ENCODE measurements around the gene NLRP1. TPM values are rescaled to one million over a fixed set of nuclear protein-coding genes. Genes with fewer than 3 reads are reported as not detected.

The NLRP1 gene
- total RNA-seq, 1 donor from 2014 or later, result 29.3 TPM

- Histone ChIP-seq H3K27ac (no peak overlapping the region), H4K20me1 (ENCODE audit: low read depth) (no peaks in the 10 kb centered on the region), H3K79me2 (ENCODE audit: low read depth) (no peaks in the 10 kb centered on the region), H3K9me3 (ENCODE audit: low read depth) (no peaks in the 10 kb centered on the region), H3K4me3 (no peak overlapping the region), H3K4me2 (no peak overlapping the region), H3K9ac (no peak overlapping the region), H3K27me3 (no peaks in the 10 kb centered on the region), H2AFZ (replicated peaks) (no peak overlapping the region), H3F3A (ENCODE audit: low read depth) (no peaks in the 10 kb centered on the region), H3K4me1 (no peaks in the 10 kb centered on the region), H3K36me3 (no peaks in the 10 kb centered on the region)
- H3K27ac Mint-ChIP-seq, result peak overlapping the region; percentile 91
- H3K4me1 Mint-ChIP-seq, result peaks cover 14% of the 10 kb centered on the region
- no peaks in the 10 kb centered on the region for H3K27me3 Mint-ChIP-seq (ENCODE audit: insufficient read depth, low read depth)
- no peak overlapping the region for H3K4me3 Mint-ChIP-seq
- no peak for TF ChIP-seq EZH2phosphoT487 (IDR thresholded peaks at IDR 0.05)
- no peak for TF ChIP-seq EZH2 (IDR thresholded peaks at IDR 0.05)
- no peak for TF ChIP-seq CTCF (IDR thresholded peaks at IDR 0.05)
- H3K36me3 Mint-ChIP-seq, result no peaks in the 10 kb centered on the region
- H3K9me3 Mint-ChIP-seq, result no peaks in the 10 kb centered on the region
- DNase-seq (ENCODE audit: low spot score), result no peak
Observed at GRCh38 chr17:5533486-5534315, 50.6 kb downstream of the NLRP1 start.

- H3K4me3 ChIP-seq, result no peak overlapping the region
- no peaks in the 10 kb centered on the region for H3K9me3 ChIP-seq (ENCODE audit: low read depth)
- no peaks in the 10 kb centered on the region for H3K27me3 ChIP-seq
- no peak overlapping the region for H3K9ac ChIP-seq
- no peaks in the 10 kb centered on the region for H3K36me3 Mint-ChIP-seq
- no peak for TF ChIP-seq CTCF (IDR thresholded peaks at IDR 0.05)
- TF ChIP-seq EZH2phosphoT487 (IDR thresholded peaks at IDR 0.05), result no peak
- no peak for TF ChIP-seq EZH2 (IDR thresholded peaks at IDR 0.05)
- H3K27me3 Mint-ChIP-seq (ENCODE audit: insufficient read depth, low read depth), result no peaks in the 10 kb centered on the region
- no peak overlapping the region for H2AFZ ChIP-seq (replicated peaks)
- H3K27ac ChIP-seq, result no peak overlapping the region
- H3K27ac Mint-ChIP-seq, result no peak overlapping the region
- H3K4me1 Mint-ChIP-seq, result peaks cover 23% of the 10 kb centered on the region
- H4K20me1 ChIP-seq (ENCODE audit: low read depth), result no peaks in the 10 kb centered on the region
- no peaks in the 10 kb centered on the region for H3F3A ChIP-seq (ENCODE audit: low read depth)
- no peak for DNase-seq (ENCODE audit: low spot score)
- H3K4me3 Mint-ChIP-seq, result no peak overlapping the region
- H3K9me3 Mint-ChIP-seq, result no peaks in the 10 kb centered on the region
- H3K4me2 ChIP-seq, result no peak overlapping the region
- H3K4me1 ChIP-seq, result no peaks in the 10 kb centered on the region
- H3K79me2 ChIP-seq (ENCODE audit: low read depth), result no peaks in the 10 kb centered on the region
- H3K36me3 ChIP-seq, result no peaks in the 10 kb centered on the region
Observed at GRCh38 chr17:5532581-5532980, 51.7 kb downstream of the NLRP1 start.

- no peak overlapping the region for H3K27ac Mint-ChIP-seq
- TF ChIP-seq EZH2phosphoT487 (IDR thresholded peaks at IDR 0.05), result no peak
- no peak for TF ChIP-seq CTCF (IDR thresholded peaks at IDR 0.05)
- TF ChIP-seq EZH2 (IDR thresholded peaks at IDR 0.05), result no peak
- peaks cover 38% of the 10 kb centered on the region for H3K4me1 Mint-ChIP-seq
- no peaks in the 10 kb centered on the region for H4K20me1 ChIP-seq (ENCODE audit: low read depth)
- peaks cover 2% of the 10 kb centered on the region for H3K27me3 Mint-ChIP-seq (ENCODE audit: insufficient read depth, low read depth)
- H3K4me1 ChIP-seq, result no peaks in the 10 kb centered on the region
- no peaks in the 10 kb centered on the region for H3K36me3 Mint-ChIP-seq
- no peaks in the 10 kb centered on the region for H3K36me3 ChIP-seq
- no peaks in the 10 kb centered on the region for H3K27me3 ChIP-seq
- no peak overlapping the region for H3K4me3 ChIP-seq
- no peaks in the 10 kb centered on the region for H3F3A ChIP-seq (ENCODE audit: low read depth)
- H3K9me3 ChIP-seq (ENCODE audit: low read depth), result no peaks in the 10 kb centered on the region
- H2AFZ ChIP-seq (replicated peaks), result no peak overlapping the region
- DNase-seq (ENCODE audit: low spot score), result no peak
- H3K9me3 Mint-ChIP-seq, result no peaks in the 10 kb centered on the region
- H3K9ac ChIP-seq, result no peak overlapping the region
- H3K4me3 Mint-ChIP-seq, result no peak overlapping the region
- H3K79me2 ChIP-seq (ENCODE audit: low read depth), result no peaks in the 10 kb centered on the region
- no peak overlapping the region for H3K4me2 ChIP-seq
- no peak overlapping the region for H3K27ac ChIP-seq
Observed at GRCh38 chr17:5531085-5531418, 53.3 kb downstream of the NLRP1 start.

Measured in neural progenitor cell (in vitro differentiated cells).